Endodermal cell (in vitro differentiated cells): ENCODE results near the gene PPP1R36. TPM values are rescaled to one million over a fixed set of nuclear protein-coding genes. Genes with fewer than 3 reads are reported as not detected.
A peak's percentile ranks its signal among the peaks of the same experiment; 100 is the strongest.

Source experiments
- DNase-seq: peaks from one replicate; pipeline ENCODE4 v3.0.0-alpha.2; 2017
- H3K27ac ChIP-seq: 2 replicates; pipeline ENCODE4 v1.5.1; 2013; ENCODE audit warnings: mild to moderate bottlenecking, low read depth, low read length, moderate library complexity
- H3K27me3 ChIP-seq: 2 replicates; pipeline ENCODE4 v1.6.1; 2013; ENCODE audit warnings: mild to moderate bottlenecking, low read length, moderate library complexity; ENCODE audit not compliant: insufficient read depth, control insufficient read depth, poor library complexity, severe bottlenecking
- H3K36me3 ChIP-seq: 2 replicates; pipeline ENCODE4 v1.7.0; 2013; ENCODE audit warnings: mild to moderate bottlenecking, low read length, moderate library complexity; ENCODE audit not compliant: control insufficient read depth, insufficient read depth
- H3K4me1 ChIP-seq: one replicate; pipeline ENCODE4 v1.7.0; 2013; ENCODE audit warnings: low read length; ENCODE audit not compliant: control insufficient read depth, insufficient read depth
- H3K4me3 ChIP-seq: 2 replicates; pipeline ENCODE4 v1.5.1; 2013; ENCODE audit warnings: mild to moderate bottlenecking, low read length, moderate library complexity
- H3K9ac ChIP-seq: 2 replicates; pipeline ENCODE4 v1.6.1; 2013; ENCODE audit warnings: mild to moderate bottlenecking, low read length, moderate library complexity; ENCODE audit not compliant: poor library complexity, severe bottlenecking; ENCODE audit errors: extremely low read depth
- H3K9me3 ChIP-seq: 2 replicates; pipeline ENCODE4 v1.6.1; 2013; ENCODE audit warnings: mild to moderate bottlenecking, low read length, moderate library complexity; ENCODE audit not compliant: control insufficient read depth
- H3K27ac Mint-ChIP-seq: 2 replicates; pipeline ENCODE4 v1.8.0; 2020; ENCODE audit warnings: mixed read lengths
- H3K27me3 Mint-ChIP-seq: 2 replicates; pipeline ENCODE4 v1.8.0; 2021; ENCODE audit warnings: mild to moderate bottlenecking, mixed read lengths; ENCODE audit not compliant: insufficient read depth
- H3K36me3 Mint-ChIP-seq: 2 replicates; pipeline ENCODE4 v1.8.0; 2020; ENCODE audit warnings: low read depth, mixed read lengths
- H3K4me1 Mint-ChIP-seq: 2 replicates; pipeline ENCODE4 v1.8.0; 2020; ENCODE audit warnings: mixed read lengths
- H3K4me3 Mint-ChIP-seq: 2 replicates; pipeline ENCODE4 v1.8.0; 2020; ENCODE audit warnings: mild to moderate bottlenecking, moderate library complexity, mixed read lengths
- H3K9me3 Mint-ChIP-seq: 2 replicates; pipeline ENCODE4 v1.8.0; 2020; ENCODE audit warnings: mild to moderate bottlenecking, mixed read lengths
- WGBS, 2 experiments: methylation state at CpG; one replicate each; pipeline versions ENCODE4 v1.1.5 to v1.1.7; 2013; ENCODE audit warnings: missing lambda C conversion rate in 2 of 2, mixed read lengths in 1 of 2; ENCODE audit not compliant: insufficient coverage in 1 of 2, insufficient read length in 1 of 2; 5-methylcytosine and 5-hydroxymethylcytosine counted together
- total RNA-seq, 2 donors: library from RNA; stranded (reverse); fragmentation: NEBNext Ultra II Directional in 1 of 2; extraction: Animal tissue kit (Norgen Biotek cat#: 25700) in 1 of 2; gene quantifications; 2 replicates in 1 of 2; 3 replicates in 1 of 2; pipeline ENCODE4 v1.2.1, GENCODE V29; 2021
- TF ChIP-seq, protein P1 (sequence below): fragments of 200-600 bp; sonication (generic); conservative IDR thresholded peaks from 2 replicates; pipeline ENCODE4 v1.5.0; 2021; ENCODE audit warnings: antibody characterized with exemption, mild to moderate bottlenecking

The PPP1R36 gene
- total RNA-seq, 2 donors from 2014 or later = 0.24 to 1.2 TPM

DNA sequence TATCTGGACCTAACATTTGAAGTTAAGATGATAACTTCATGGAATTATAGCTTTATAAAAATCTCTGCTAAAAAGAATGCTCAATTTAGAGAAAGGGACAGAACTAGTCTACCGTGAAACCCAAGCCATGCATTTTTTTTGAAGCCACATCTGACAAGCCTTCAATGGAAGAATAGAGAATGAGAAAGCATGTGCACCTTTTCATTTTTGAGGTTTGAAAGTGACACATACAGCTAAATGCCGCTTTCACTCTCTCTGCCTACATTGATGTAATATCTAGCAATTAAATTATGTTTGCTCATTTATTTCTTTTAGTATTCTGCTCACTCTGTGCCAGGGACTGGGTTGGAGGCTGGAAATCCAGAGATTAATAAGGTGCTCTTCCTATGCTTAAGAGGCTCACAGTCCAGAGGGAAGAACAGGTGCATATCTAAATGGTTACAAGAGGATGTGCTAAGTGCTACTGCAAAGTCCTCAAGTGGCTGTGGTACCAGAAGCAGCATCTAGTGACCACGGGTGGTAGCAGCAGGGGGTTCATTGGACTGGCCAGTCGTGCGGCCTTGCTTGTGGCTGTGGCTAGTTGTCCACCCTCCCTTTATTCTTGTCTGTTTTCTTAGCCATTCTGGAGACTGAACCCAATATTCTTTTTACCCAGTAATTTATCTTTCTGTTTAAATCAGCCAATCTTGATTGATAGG lies 60.4 kb downstream of the PPP1R36 start:
- Histone ChIP-seq H3K9ac (no peak overlapping the region), H3K27ac (no peak overlapping the region), H3K9me3 (no peaks in the 10 kb centered on the region), H3K4me3 (no peak overlapping the region), H3K4me1 (no peaks in the 10 kb centered on the region), H3K36me3 (no peaks in the 10 kb centered on the region), H3K27me3 (no peaks in the 10 kb centered on the region)
- Mint-ChIP-seq H3K36me3 (no peaks in the 10 kb centered on the region), H3K9me3 (no peaks in the 10 kb centered on the region), H3K4me1 (peaks cover 7% of the 10 kb centered on the region), H3K27me3 (peaks cover 6% of the 10 kb centered on the region), H3K27ac (no peak overlapping the region), H3K4me3 (no peak overlapping the region)
- TF ChIP-seq, protein P1, sequence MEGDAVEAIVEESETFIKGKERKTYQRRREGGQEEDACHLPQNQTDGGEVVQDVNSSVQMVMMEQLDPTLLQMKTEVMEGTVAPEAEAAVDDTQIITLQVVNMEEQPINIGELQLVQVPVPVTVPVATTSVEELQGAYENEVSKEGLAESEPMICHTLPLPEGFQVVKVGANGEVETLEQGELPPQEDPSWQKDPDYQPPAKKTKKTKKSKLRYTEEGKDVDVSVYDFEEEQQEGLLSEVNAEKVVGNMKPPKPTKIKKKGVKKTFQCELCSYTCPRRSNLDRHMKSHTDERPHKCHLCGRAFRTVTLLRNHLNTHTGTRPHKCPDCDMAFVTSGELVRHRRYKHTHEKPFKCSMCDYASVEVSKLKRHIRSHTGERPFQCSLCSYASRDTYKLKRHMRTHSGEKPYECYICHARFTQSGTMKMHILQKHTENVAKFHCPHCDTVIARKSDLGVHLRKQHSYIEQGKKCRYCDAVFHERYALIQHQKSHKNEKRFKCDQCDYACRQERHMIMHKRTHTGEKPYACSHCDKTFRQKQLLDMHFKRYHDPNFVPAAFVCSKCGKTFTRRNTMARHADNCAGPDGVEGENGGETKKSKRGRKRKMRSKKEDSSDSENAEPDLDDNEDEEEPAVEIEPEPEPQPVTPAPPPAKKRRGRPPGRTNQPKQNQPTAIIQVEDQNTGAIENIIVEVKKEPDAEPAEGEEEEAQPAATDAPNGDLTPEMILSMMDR = no peak
- peak; percentile 55 for DNase-seq
- 76 to 85% methylated on average over 4 to 5 of the region's 5 CpGs for whole genome bisulfite sequencing, 2 experiments

DNA sequence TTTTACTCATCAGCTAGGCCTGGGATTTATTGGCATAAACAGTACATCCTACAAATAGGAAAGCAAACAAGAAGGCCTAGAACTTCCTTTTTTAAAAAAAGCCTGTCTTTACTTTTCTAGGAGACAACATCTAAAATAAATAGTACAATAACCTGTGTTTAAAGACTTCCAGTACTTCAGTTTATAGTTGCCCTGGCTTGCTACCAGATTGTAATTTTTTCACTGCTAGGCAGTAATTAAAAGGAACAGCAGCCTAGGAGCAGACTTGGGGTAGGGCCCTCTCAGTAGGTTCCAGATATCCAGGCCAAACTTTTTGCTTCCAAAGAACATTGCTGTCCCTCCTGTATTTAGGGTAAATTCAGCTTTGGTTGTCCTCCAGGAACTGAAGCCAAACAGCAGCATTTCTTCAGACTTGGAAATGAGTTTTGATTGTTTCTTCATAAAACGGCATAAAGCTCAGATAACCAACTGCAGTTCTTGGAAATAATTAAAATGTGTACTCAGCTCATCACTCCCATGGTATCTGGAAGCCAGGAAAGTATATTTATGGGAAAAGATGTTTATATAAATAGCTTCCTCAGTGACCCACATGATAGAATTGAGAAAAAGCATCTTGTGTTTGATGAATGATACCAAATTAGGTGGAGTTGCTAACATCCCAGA lies 61.7 kb downstream of the PPP1R36 start:
- H3K36me3 Mint-ChIP-seq = no peaks in the 10 kb centered on the region
- no peak for DNase-seq
- TF ChIP-seq, protein P1 = no peak

DNA sequence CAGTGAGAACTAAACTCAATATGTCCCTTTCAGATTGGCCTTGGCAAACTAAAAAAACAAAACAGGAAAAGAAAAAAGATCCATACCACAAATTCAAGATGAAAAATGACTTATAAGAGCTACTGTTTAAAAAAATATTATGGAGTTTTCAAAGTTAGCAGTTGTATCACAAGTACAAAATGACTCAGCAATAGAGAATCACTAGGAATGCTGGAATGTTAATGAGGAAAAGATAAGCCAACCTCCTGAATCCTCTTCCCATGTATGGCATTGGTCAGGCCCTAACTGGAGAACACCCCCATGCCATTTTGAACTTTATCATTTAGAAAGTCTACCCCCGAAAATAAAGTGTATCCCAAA lies 62.2 kb downstream of the PPP1R36 start:
- Histone ChIP-seq H3K4me3 (no peak overlapping the region), H3K36me3 (no peaks in the 10 kb centered on the region), H3K27me3 (no peaks in the 10 kb centered on the region), H3K4me1 (no peaks in the 10 kb centered on the region), H3K9ac (no peak overlapping the region), H3K27ac (no peak overlapping the region), H3K9me3 (no peaks in the 10 kb centered on the region)
- Mint-ChIP-seq H3K9me3 (no peaks in the 10 kb centered on the region), H3K4me1 (peaks cover 7% of the 10 kb centered on the region), H3K36me3 (no peaks in the 10 kb centered on the region), H3K4me3 (no peak overlapping the region), H3K27ac (peak overlapping the region; percentile 74), H3K27me3 (no peaks in the 10 kb centered on the region)
- WGBS, 2 experiments = 100% methylated on average over 1 of the region's 1 CpG; no CpG with 5 or more reads in 1 of the 2 experiments
- no peak for DNase-seq
- TF ChIP-seq, protein P1 = no peak

More for the DNA sequence above, 61.7 kb downstream of the PPP1R36 start:
- Histone ChIP-seq H3K27me3 (no peaks in the 10 kb centered on the region), H3K9me3 (no peaks in the 10 kb centered on the region), H3K4me3 (no peak overlapping the region), H3K27ac (no peak overlapping the region), H3K9ac (no peak overlapping the region), H3K4me1 (no peaks in the 10 kb centered on the region), H3K36me3 (no peaks in the 10 kb centered on the region)
- Mint-ChIP-seq H3K9me3 (no peaks in the 10 kb centered on the region), H3K27ac (peak overlapping the region; percentile 74), H3K27me3 (peaks cover under 1% of the 10 kb centered on the region), H3K4me3 (no peak overlapping the region), H3K4me1 (peaks cover 7% of the 10 kb centered on the region)
- whole genome bisulfite sequencing, 2 experiments = 95% methylated on average over 1 of the region's 1 CpG; no CpG with 5 or more reads in 1 of the 2 experiments
